PC-3 (cell line): ENCODE measurements around the gene TRIM28.

Source experiments
- EZH2 ChIP-seq: fragments of 300-600 bp; sonication (generic); IDR thresholded peaks from one replicate; pipeline ENCODE4 v1.6.1; 2017; ENCODE audit warnings: antibody characterized with exemption, mild to moderate bottlenecking, low read length; ENCODE audit not compliant: unreplicated experiment
- TF ChIP-seq, protein P1 (sequence below): fragments of 300-600 bp; sonication (generic); conservative IDR thresholded peaks from 2 replicates; pipeline ENCODE4 v1.5.1; 2017; ENCODE audit warnings: antibody characterized with exemption, low read depth, mild to moderate bottlenecking, low read length

GRCh38 chr19:58558066-58558622 is 14.3 kb downstream of the TRIM28 start, which contains the start of gene UBE2M:
- TF ChIP-seq, protein P1, sequence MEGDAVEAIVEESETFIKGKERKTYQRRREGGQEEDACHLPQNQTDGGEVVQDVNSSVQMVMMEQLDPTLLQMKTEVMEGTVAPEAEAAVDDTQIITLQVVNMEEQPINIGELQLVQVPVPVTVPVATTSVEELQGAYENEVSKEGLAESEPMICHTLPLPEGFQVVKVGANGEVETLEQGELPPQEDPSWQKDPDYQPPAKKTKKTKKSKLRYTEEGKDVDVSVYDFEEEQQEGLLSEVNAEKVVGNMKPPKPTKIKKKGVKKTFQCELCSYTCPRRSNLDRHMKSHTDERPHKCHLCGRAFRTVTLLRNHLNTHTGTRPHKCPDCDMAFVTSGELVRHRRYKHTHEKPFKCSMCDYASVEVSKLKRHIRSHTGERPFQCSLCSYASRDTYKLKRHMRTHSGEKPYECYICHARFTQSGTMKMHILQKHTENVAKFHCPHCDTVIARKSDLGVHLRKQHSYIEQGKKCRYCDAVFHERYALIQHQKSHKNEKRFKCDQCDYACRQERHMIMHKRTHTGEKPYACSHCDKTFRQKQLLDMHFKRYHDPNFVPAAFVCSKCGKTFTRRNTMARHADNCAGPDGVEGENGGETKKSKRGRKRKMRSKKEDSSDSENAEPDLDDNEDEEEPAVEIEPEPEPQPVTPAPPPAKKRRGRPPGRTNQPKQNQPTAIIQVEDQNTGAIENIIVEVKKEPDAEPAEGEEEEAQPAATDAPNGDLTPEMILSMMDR = no peak
- no peak for TF ChIP-seq EZH2
